ENCODE measurements around the gene NAA60.

Gene NAA60

DNA sequence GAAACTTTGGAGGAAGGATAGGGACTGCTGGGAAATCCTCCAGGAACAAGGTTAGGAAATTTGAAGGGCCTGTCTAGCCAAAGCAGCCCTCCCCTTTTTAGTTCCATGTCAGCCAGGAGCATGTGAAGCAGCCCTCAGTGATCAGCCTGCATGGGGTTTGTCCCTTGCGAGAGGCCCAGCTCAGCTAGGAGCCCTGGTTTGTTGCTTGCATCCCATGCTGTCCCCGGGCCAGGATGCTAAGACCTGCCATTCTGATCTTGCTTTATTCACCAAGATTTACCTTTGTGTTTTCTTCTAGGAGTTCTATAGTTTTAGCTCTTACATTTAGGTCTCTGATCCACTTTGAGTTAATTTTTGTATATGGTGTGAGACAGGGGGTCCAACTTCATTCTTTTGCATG is 84.9 kb downstream of the NAA60 start:
- Histone ChIP-seq H3K4me3 (ENCODE audit: low read depth, low read length, poor library complexity, severe bottlenecking) (no peak overlapping the region), H3K4me1 (ENCODE audit: insufficient read depth, low read length, severe bottlenecking) (peaks cover 4% of the 10 kb centered on the region), H4K20me1 (ENCODE audit: insufficient read depth, low read length) (no peaks in the 10 kb centered on the region), H3K36me3 (ENCODE audit: insufficient read depth, low read length) (peaks cover 5% of the 10 kb centered on the region; the same call in 1 of the 2 replicates), H2AFZ (ENCODE audit: low read length) (no peak overlapping the region), H3K4me2 (ENCODE audit: low read length) (no peak overlapping the region), H3K27me3 (ENCODE audit: insufficient read depth, low read length) (no peaks in the 10 kb centered on the region), H3K27ac (ENCODE audit: low read depth, low read length, poor library complexity, severe bottlenecking) (no peak overlapping the region), H3K9ac (ENCODE audit: low read length) (no peak overlapping the region), H3K9me2 (ENCODE audit: low read depth, low read length) (no peaks in the 10 kb centered on the region), H3K9me3 (ENCODE audit: low read length) (no peaks in the 10 kb centered on the region), H3F3A (ENCODE audit: insufficient read depth, low read length) (no peaks in the 10 kb centered on the region), H3K79me2 (ENCODE audit: insufficient read depth, low read length) (no peaks in the 10 kb centered on the region)
- TF ChIP-seq, protein P1, sequence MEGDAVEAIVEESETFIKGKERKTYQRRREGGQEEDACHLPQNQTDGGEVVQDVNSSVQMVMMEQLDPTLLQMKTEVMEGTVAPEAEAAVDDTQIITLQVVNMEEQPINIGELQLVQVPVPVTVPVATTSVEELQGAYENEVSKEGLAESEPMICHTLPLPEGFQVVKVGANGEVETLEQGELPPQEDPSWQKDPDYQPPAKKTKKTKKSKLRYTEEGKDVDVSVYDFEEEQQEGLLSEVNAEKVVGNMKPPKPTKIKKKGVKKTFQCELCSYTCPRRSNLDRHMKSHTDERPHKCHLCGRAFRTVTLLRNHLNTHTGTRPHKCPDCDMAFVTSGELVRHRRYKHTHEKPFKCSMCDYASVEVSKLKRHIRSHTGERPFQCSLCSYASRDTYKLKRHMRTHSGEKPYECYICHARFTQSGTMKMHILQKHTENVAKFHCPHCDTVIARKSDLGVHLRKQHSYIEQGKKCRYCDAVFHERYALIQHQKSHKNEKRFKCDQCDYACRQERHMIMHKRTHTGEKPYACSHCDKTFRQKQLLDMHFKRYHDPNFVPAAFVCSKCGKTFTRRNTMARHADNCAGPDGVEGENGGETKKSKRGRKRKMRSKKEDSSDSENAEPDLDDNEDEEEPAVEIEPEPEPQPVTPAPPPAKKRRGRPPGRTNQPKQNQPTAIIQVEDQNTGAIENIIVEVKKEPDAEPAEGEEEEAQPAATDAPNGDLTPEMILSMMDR (IDR thresholded peaks at IDR 0.05; ENCODE audit: low read length) = no peak
- TF ChIP-seq EZH2 (IDR thresholded peaks at IDR 0.05; ENCODE audit: borderline replicate concordance, low read length) = no peak

DNA sequence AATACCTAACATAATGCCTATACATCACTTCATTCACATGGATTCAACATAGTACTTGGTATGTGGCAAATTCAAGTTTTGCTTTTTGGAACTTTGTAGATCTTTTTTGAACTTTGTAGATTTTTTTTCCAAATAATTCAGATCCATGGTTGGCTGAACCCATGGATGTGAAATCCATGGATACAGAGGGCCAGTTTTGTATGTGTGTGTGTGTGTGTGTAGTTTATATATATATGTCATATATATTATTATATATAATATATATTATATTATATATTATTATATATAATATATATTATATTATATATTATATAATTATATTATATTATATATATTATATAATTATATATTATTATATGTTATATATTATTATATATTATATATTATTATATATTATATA is 85.7 kb downstream of the NAA60 start:
- Histone ChIP-seq H3K4me2 (ENCODE audit: low read length) (no peak overlapping the region), H3K36me3 (ENCODE audit: insufficient read depth, low read length) (0 out of 2 replicates have a peak, but pooled peaks cover 5% of the 10 kb centered on the region), H3K4me1 (ENCODE audit: insufficient read depth, low read length, severe bottlenecking) (peaks cover 4% of the 10 kb centered on the region), H3K9me3 (ENCODE audit: low read length) (no peaks in the 10 kb centered on the region), H3K27me3 (ENCODE audit: insufficient read depth, low read length) (no peaks in the 10 kb centered on the region), H3K79me2 (ENCODE audit: insufficient read depth, low read length) (no peaks in the 10 kb centered on the region), H4K20me1 (ENCODE audit: insufficient read depth, low read length) (no peaks in the 10 kb centered on the region), H3K4me3 (ENCODE audit: low read depth, low read length, poor library complexity, severe bottlenecking) (no peak overlapping the region), H3K9ac (ENCODE audit: low read length) (no peak overlapping the region), H3K27ac (ENCODE audit: low read depth, low read length, poor library complexity, severe bottlenecking) (no peak overlapping the region), H2AFZ (ENCODE audit: low read length) (no peak overlapping the region), H3F3A (ENCODE audit: insufficient read depth, low read length) (no peaks in the 10 kb centered on the region), H3K9me2 (ENCODE audit: low read depth, low read length) (no peaks in the 10 kb centered on the region)
- TF ChIP-seq, protein P1 (IDR thresholded peaks at IDR 0.05; ENCODE audit: low read length) = no peak
- TF ChIP-seq EZH2 (IDR thresholded peaks at IDR 0.05; ENCODE audit: borderline replicate concordance, low read length) = no peak

DNA sequence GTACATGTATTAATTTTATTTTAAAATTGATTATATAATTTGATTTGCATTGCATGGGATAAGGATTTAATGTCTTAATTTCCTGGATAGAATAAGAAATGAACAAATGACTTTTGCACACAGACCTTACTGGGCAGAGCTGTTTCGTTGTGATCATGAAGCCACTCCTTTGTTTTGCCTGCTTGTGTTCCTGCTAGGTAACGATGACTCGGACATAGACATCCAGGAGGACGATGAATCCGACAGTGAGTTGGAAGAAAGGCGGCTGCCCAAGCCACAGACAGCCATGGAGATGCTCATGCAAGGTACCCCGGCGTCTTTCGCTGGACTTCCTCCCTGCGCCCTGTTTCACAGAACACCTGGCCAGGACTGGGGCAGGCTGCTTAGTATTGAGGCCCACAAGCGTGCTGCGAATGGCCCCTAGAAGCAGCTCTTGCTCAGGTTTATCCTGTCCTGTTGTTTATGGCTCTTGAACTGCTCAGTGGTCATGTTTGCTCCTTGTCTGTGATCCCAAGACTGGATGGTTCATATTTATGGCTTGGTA is 87.0 kb downstream of the NAA60 start:
- Histone ChIP-seq H3K4me3 (ENCODE audit: low read depth, low read length, poor library complexity, severe bottlenecking) (no peak overlapping the region), H3K9me3 (ENCODE audit: low read length) (no peaks in the 10 kb centered on the region), H3K9ac (ENCODE audit: low read length) (no peak overlapping the region), H3K27me3 (ENCODE audit: insufficient read depth, low read length) (no peaks in the 10 kb centered on the region), H3F3A (ENCODE audit: insufficient read depth, low read length) (no peaks in the 10 kb centered on the region), H3K4me2 (ENCODE audit: low read length) (no peak overlapping the region), H3K79me2 (ENCODE audit: insufficient read depth, low read length) (no peaks in the 10 kb centered on the region), H3K27ac (ENCODE audit: low read depth, low read length, poor library complexity, severe bottlenecking) (no peak overlapping the region), H3K36me3 (ENCODE audit: insufficient read depth, low read length) (0 out of 2 replicates have a peak, but pooled peaks cover 5% of the 10 kb centered on the region), H4K20me1 (ENCODE audit: insufficient read depth, low read length) (no peaks in the 10 kb centered on the region), H2AFZ (ENCODE audit: low read length) (no peak overlapping the region), H3K9me2 (ENCODE audit: low read depth, low read length) (no peaks in the 10 kb centered on the region), H3K4me1 (ENCODE audit: insufficient read depth, low read length, severe bottlenecking) (peaks cover 4% of the 10 kb centered on the region)
- no peak for TF ChIP-seq EZH2 (IDR thresholded peaks at IDR 0.05; ENCODE audit: borderline replicate concordance, low read length)
- TF ChIP-seq, protein P1 (IDR thresholded peaks at IDR 0.05; ENCODE audit: low read length) = no peak

All from OCI-LY1 (cell line).